Stimulated activated CD8-positive, alpha-beta memory T cell treated with anti-CD3 and anti-CD28 coated beads, Interleukin-2, amount 100 ng/mL, for 48 hours (primary cell): ENCODE measurements around the gene CCND1.

Source experiments
- DNase-seq, 2 donors: peaks; one replicate each; pipeline ENCODE4 v3.0.0-alpha.2; 2020; ENCODE audit warnings: low read depth in 2 of 2

CCND1 gene

GRCh38 chr11:69640995-69641581, at the start of gene CCND1:
CCND1 (plus strand) TSS chr11:69641156; CDS start chr11:69641314, 158 bp downstream.
- peak in 1 of 2 donors; percentile 8 for DNase-seq

DNA sequence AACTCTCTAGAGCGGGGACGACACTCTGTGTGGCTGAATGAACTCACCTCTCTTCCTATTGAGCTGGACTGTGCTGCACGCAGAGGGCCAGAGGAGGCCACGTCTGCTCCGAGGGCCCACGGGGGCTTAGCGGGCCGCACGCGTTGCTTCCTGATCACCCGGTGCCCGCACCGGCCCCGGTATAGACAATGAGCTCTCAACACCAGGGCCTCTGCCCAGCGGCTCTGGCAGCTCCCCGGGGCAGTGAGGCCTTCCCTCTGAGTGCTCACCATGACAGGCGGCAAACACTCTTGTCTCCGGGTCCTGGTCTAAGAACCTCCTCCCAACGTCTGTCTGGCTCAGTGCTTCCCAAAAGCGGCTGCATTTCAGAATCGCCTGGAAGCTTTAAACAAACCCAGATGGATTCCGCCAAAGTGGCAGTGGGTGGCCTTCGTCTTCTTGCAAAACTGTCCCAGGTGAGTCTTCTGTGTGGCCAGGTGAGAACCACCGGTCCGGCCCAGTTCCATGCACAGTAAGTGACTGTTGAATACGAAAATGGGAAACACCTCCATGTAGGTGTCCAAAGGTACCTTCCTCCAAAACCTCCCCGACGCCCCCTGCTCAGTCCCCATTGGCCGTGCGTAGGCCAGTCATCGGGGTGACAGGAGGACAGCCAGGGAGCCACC, 47.8 kb upstream of the CCND1 start:
- DNase-seq = no peak

DNA sequence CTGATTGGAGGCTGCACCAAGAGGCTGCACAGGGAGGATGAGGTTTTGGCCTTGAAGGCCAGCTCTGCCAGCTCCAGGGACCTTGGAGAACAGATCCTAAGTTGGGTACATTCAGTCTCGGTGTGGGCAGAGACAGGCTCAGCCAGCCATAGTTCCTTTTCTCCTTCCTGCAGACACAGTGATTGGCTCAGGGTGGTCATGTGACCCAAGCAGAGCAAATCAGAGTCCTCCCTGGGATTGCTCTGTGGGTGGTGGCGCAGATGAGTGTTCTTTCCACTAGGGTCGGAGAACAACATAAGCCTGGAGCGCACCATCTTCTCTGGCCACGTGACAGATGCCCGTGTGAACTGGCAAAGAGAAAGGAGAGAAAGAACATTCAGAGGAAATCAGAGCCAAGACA, 47.1 kb upstream of the CCND1 start:
- no peak for DNase-seq

DNA sequence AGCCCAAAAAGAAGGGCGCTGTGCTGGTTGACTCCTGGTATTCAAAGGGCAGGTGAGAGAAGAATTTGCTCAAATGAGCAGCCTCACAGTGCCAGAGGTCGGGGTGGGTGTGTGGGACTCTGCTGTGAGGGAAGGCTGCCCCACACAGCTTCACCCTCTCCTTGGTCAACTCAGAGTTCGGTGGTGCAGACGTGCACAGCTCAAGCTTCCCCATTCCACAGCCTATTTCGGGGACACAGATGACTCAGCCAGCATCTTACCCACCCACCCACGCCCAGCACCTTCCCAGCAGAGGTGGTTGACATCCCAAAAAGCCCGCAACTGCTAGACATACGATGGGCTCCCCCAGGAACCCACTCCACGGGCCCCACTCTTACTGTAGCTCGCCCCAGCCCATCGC, 46.5 kb upstream of the CCND1 start:
- DNase-seq = no peak

DNA sequence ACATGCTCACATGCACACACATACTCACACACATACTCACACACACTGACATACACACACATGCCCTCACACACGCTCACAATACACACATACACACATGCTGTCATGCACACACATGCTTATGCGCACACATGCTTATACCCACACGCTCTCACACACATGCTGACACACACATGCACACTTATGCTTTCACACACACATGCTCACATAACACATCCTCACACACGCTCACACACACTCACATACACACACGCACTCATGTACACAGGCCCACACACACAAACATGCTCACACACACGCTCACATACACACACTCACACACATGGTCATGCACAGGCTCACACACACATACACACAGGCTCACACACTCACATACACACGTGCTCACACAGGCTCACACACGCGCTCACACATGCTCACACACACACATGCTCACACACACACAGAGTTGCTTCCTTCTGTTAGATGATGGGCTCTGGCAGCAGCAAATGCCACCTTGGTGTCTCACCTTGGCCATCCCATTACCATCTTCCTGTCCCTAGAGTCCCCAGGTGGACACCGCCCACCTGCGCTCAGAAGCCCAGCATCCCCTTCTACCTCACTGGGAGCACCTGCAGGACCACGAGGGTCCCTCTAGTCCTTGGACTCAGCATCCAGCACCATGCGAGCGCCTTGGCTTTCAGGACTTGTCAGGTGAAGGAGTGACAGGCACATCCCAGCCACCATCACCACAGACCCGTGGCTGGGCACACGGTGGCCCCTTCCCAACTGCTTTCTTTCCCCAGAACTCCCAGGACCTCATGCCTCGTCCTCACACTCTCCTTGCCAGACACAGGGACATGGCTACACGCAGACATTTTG, 44.9 kb upstream of the CCND1 start:
- DNase-seq = no peak

DNA sequence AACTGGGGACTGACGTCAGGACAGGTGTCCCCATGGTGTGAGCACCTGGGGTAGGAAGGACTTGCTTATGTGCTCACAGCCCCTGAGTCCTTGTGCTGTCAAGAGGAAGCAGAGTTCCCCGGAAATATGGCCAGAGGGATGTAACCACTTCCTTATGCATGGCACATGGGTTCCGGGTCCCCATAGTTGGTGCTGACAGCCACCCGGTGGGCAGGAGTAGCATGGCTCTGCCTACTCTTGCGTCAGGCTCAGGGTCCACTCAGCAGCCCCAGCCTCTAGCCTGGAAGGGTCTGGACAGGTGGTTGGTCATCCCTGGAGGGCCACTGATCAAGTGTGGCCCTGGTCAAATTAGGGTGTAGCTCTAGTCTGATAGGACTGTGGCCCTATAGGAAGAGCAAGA, 42.8 kb upstream of the CCND1 start:
- DNase-seq = no peak

- no peak for DNase-seq
Observed at GRCh38 chr11:69599502-69599901, 41.5 kb upstream of the CCND1 start.

GRCh38 chr11:69600001-69600400, 41.0 kb upstream of the CCND1 start:
- no peak for DNase-seq

GRCh38 chr11:69601011-69601975, 39.7 kb upstream of the CCND1 start:
- DNase-seq = no peak

DNA sequence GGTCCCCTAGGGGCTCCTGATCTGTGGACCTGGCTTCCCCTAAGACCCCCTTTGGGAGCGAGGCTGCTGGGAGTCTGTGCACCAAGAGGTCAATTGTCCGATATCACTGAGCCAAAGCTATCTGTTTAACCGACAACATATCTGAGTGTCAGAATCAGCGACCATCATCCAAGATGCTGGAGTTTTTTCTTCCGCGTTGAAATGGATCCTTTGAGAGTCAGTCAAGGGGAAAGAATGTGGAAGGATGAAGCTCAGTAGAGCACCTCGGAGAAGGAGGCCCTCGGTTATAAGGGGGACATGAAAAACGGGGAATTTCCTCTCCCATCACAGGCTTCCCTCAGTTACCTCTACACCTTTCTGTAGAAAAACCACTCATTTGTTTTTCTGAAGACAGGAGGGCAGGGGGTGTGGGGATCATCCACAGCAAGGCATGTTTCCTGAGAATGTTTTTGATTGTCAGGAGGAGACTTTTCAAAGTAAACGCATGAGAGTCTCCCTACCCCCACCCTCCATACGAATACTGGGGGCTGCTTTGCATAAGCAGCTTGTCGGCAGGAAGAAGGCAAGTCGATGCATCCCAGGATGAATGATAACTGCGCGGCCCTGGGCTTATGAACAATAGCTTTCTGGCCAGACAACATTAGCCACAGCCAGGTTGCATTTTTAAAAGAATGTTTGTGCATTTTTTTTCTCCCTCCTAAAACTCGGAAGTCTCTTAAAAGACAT, 37.7 kb upstream of the CCND1 start:
- no peak for DNase-seq

DNA sequence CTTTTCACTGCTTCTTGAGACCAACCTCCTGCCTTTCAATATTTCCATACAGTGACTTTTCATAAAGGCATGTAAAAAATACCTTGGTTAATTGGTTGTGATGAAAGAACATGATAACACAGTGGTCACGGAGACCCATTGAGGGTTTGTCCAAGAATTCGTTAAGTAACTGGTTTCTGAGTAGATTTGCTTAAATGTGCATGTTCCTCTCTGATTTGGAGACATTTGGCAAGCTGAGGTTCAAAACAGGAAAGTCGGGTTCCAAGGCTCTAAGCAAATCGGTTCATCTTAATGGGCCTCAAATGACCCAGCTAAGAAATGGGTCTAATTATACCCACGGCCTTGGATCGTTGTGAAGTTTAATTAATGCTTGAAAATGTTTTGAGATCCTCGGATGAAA, 36.9 kb upstream of the CCND1 start:
- DNase-seq = no peak

DNA sequence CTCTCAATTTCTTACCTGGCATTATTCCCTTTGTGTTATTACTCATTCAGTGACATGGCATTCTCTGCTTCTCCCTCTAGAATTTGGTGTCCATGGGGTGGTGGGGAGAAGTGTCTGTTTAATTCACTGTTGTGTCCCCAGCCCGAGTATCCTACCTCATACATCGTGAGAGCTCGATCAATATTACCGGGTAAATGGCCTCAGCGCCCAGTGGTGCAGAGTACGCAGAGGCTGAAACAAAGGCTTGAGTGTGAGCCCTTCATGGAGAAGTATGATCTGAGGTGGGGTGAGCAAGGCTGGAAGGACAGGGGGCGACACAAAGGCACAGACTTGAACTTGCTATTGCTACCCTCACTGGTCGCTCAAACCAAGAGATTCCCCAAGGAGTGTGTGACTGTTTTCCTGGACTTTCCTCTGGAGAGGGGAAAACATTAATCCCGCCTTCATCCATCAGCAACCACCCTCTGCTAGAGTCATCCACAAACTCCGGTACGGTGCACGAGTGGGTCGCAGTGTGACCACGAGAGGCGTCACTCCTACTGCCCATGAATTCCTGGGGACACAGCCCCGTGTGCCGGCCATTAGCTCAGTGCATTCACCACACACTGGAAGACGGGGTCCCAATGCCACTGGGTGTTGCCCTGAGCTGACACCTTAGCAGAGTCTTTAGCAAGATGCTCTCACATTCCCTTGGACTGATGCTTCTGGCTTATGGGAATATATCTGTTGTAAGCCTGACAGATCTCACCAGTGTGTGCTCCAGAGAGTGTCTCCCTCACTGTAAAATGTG, 35.0 kb upstream of the CCND1 start:
- DNase-seq = no peak

GRCh38 chr11:69609351-69609750, 31.6 kb upstream of the CCND1 start:
- DNase-seq = no peak

GRCh38 chr11:69611548-69612526, 29.1 kb upstream of the CCND1 start:
- DNase-seq = no peak

DNA sequence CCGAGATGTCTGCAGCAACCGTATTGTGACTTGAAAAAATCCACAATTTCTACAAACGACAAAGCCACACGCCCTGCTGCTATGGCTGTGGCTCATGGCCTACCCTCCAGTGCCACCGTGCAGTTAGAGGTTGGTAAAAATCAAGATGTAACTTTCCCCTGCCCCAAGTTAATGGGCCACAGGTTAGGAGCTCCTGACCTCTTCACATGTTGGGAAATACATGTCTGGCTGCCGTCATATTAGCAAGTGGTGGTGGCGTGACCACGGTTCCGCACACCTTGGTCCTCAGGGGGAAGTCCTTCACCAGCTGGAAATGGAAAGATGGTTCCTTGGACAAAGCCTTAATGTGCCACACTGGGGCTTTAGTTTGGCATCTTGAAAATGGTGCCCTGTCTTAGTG, 27.4 kb upstream of the CCND1 start:
- no peak for DNase-seq

GRCh38 chr11:69614085-69614484, 26.9 kb upstream of the CCND1 start:
- DNase-seq = no peak

- DNase-seq = no peak
Observed at GRCh38 chr11:69615545-69616278, 25.2 kb upstream of the CCND1 start.

DNA sequence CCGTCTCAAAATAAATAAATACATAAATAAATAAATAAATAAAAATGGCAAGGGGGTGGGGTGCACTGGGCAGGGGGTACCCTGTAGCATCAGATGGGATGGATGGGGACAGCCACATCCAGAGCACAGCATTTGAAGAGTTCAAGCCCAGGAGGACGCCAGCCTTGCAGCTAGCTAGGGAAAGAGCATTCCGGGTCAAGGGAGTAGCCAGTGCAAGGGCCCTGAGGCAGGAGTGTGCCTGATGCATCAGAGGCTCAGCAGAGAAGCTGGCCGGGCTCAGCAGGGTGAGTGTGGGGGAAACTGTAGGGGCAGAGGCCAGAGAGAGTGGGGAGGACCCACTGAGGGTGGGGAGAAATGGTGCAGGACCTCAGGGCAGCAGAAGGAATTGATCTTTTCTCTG, 23.7 kb upstream of the CCND1 start:
- no peak for DNase-seq
